Activated CD4-positive, CD25-positive, alpha-beta regulatory T cell treated with anti-CD3 and anti-CD28 coated beads, Interleukin-2, amount 50 U/mL, for 24 hours (primary cell): ENCODE results near the gene NLK.
"Not testable (repeated sequence)": the region's sequence is repeated elsewhere in the genome, so short reads cannot be mapped to it uniquely, and the experiment has no call there.

Source experiments
- ATAC-seq, 2 donors: fragments of 150-1000 bp; cut with Tn5 transposase; one replicate each; pipeline ENCODE4 v1.10.0; 2021; ENCODE audit warnings: mild to moderate bottlenecking in 1 of 2, moderate library complexity in 1 of 2

NLK gene

DNA sequence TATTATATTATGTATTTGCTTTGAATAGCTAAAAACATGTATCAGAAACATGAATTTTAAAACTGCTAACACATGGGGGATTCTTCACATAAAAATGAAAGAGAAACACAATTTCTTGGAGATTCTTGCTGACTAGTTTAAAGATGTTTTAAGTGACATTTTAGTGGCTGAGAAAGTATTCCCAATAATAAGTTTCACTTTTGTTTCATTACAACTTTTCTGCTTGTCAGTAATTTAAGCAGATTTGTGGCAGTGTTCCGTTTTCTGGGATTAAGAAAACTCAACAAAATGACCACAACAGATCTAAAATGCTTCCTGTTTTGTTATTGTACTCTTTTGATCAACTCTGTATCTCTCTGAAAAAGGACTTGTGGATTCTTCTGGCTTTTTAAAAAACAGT is 75.9 kb downstream of the NLK start:
- ATAC-seq = peak in 1 of 2 donors; percentile 32

DNA sequence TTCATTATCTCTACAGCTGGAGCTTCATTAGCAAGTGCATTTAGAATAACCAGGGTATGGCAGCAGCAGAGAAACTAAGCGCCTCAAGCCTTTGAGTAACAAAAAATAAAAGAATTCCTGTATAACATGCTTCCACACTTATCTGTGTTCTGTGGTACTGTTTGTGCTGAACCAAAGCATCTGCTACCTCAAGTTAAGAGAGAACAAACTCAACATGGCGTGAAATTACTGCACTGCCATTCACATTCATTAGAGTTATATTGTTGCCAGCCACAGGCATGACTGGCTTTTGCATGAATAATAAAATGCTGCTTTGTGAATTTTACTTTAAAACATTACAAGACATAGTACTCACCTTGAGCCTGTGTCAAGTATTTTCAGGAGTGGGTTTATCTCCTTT is 76.6 kb downstream of the NLK start:
- ATAC-seq = no peak

DNA sequence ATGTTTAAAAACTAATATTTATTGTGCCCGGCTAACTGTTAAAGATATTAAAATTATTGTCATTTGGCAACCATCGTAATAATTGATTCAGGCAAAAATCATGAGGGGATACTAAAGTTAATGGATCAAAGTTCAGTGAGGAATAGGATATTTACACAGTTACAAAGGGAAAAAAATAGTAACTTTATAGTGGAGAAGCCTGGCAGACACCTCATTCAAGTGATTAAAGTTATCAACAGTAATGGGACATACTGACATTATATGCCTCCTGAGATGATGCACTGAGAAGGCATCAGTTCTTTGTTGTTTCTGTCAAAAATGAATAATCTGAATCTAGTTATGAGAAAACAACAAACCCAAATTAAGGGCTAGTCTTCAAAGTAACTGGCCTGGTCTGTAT is 77.1 kb downstream of the NLK start:
- no peak for ATAC-seq

DNA sequence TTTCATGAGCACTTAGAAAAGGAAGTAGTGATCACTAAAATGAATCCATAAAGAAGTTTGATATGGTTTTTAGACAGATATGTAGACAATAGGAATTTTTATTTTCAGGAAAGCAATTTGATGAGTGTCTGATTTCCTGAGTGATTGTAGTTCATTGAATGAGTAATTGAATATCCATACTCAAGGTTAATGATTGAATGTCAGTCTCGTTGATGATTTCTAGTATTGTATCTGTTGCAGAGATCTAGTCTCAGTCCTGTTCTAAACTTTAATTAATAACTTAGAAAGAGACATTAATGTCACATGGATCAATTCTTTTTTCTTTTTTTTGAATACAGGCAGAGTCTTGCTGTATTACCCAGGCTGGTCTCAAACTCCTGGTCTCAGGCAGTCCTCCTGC is 78.3 kb downstream of the NLK start:
- ATAC-seq = no peak

DNA sequence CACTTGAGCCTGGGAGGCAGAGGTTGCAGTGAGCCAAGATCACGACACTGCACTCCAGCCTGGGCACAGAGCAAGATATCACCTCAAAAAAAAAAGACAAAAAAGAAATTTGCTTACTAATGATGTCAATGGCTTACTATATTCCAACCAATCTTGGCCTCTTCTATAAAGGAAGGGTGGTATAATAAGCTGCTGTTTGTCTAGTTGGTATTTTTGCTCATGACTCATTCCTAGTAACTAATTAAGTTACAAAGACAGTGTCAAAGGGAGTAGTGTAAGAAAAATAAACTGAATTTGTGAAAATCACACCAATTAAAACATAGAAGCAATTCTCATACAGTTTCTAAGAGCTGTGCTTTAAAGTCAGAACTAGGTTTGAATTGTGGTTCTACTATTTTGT is 82.5 kb downstream of the NLK start:
- ATAC-seq = no peak

- no peak for ATAC-seq
Observed at GRCh38 chr17:28125526-28126378, 83.3 kb downstream of the NLK start.

DNA sequence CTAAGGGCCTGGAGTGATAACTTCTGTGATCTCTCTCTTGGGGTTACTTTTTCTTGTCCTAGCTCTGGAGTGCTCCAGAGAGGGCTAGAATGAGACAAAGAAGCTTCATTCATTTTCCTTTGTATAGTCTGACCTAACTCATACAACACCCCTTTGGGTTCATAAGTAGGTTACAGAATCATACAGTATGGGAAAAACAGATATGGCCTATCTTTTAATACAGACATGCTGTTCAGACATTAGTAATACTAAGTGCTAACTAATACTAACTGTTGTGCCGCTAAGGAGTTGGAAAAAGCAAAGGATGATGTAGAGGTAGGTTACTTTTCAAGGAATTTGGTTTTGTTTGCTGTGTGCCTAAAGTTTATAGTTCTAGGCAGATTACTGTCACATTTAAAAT is 84.7 kb downstream of the NLK start:
- no peak for ATAC-seq

GRCh38 chr17:28128779-28129178 is 86.3 kb downstream of the NLK start:
- ATAC-seq = no peak

- ATAC-seq = no peak
Observed at GRCh38 chr17:28130472-28130871, 88.0 kb downstream of the NLK start.

GRCh38 chr17:28131599-28131998 is 89.1 kb downstream of the NLK start:
- no peak for ATAC-seq

DNA sequence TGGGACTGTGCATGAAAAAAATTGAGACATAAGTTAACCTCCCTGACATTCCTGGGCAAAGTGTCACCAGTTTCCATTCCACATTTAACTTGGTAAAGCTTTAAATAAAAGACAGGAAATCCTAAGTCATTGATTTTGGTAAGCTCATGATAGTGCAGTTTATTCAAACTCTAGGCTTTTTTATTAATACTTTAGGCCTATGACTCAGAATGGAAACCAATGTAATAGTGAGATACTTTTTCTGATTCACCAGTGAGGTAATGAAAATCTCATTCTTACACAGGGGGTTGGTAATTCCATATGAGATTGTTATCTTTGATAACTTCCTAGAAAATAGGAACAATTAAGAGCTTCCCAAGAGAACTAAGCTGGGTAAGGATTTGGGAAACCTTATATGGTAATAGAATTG is 91.1 kb downstream of the NLK start:
- peak; percentile 67 to 85 for ATAC-seq

DNA sequence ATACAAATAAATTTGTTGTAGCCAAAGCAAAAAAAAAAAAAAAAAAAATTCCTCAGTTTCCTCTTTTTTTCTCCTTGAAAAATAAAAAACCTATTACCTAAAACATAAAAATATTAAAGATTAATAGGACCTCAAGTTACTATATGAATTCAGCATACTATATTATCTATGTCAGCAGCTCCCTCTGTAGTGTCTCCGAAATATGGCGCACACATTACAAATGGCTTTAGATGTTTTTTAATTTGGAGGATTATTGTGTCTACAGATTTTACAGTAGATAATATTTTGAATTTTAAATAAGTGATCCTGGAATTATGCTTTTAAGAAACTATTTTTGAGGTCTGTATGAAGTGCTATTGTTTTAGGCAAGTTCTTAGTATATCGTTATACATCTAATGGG is 94.4 kb downstream of the NLK start:
- ATAC-seq = no peak

DNA sequence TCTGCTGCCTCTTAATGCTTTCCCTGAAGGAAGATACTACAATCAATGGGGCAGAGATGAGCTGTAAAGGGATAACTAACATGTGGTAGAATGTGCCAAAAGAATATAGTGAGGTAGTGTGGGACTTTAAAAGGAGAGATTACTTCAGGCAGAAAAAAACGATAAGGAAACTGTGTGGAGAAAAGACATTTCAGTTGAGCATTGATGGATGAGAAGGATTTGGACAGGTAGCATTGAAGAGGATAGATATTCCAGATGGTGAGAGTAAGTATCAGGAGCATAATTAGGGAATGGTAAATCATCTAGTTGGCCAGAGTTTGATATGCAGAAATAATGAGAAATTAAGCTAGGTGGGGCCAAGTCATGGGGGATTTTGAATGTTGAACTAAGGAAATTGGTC is 97.3 kb downstream of the NLK start:
- ATAC-seq = no peak

DNA sequence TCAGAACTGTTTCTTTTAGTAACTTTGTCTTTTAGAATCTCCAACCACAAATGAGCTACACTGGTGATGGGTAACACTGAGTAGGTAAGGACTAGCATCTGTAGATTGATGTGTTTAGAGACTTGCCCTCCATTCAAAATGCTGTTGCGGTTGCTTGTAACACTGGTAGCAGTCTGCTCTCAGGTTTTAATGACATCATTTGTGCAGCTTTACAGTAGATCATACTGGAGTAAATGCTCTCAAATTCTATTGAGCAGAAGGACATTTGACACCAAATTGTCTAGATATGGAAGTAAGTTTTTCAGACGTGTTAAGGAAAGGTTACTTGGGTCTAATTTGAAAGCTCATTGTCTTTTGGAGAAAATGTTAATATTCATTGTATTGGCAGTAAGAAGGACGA is 98.8 kb downstream of the NLK start:
- no peak for ATAC-seq

GRCh38 chr17:28141773-28142172 is 99.3 kb downstream of the NLK start:
- ATAC-seq = no peak

- no peak for ATAC-seq
Observed at GRCh38 chr17:28142305-28142704, 99.8 kb downstream of the NLK start.

GRCh38 chr17:28144019-28144418 is 101.5 kb downstream of the NLK start:
- ATAC-seq = no peak

- ATAC-seq = no peak
Observed at GRCh38 chr17:28145348-28145747, 102.9 kb downstream of the NLK start.

- no peak for ATAC-seq
Observed at GRCh38 chr17:28147017-28147416, 104.5 kb downstream of the NLK start.

DNA sequence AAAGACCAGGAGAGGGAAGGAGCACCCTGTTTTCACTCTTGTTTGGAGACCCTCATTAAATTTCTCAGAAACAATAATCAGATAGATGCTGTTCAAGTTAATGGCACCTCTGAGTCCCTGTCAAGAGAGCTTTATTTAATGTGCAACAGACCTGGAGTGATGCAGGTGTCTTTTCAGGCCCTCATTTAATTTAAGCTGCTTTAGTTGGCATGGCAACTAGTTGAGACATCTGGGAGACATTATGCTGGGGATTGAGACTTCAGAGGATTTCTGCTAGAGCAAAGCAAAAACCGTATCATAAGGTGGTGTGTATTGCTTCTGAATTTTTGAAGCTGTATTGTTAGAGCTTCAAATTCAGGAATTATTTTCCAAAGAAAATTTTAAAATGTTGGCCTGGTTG is 108.5 kb downstream of the NLK start:
- ATAC-seq = no peak

DNA sequence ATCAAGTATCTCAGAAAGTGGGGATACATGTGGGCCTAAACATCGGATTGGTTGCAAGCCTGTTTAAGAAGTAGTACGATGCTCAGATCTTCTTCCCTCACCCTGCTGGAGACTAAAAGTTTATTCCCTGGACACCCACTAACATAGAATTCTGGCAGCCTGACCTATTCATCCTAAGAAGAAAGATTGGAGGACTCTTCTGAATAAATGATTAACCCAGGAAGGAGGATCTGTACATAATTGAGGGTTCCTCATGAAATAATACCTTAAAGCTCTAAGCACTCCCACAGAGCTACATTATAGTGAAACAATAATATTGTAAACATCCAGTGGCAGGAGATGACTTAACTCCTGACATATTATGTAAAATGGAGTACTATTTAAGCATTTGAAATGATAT is 111.7 kb downstream of the NLK start:
- ATAC-seq = no peak

- not testable (repeated sequence) for ATAC-seq
Observed at GRCh38 chr17:28155405-28155804, 112.9 kb downstream of the NLK start.

DNA sequence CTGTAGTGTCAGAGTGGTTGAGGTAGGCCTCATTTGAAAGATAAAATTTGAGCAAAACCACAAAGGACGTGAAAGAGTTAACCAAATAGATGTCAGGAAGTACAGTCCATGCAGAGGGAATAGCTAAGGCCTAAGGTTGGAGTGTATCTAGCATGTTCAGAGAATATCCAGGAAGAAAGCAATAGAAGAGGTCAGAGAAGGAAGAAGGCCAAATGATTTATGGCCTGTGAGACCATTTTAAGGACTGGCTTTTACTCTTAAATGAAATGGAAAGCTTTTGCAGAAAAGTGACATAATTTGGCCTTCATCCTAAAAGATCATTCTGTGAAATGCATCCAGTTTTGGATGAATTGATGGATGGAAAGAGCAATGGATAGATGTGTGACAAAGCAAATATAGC is 116.5 kb downstream of the NLK start:
- ATAC-seq = no peak

- ATAC-seq = no peak
Observed at GRCh38 chr17:28159924-28160323, 117.4 kb downstream of the NLK start.

DNA sequence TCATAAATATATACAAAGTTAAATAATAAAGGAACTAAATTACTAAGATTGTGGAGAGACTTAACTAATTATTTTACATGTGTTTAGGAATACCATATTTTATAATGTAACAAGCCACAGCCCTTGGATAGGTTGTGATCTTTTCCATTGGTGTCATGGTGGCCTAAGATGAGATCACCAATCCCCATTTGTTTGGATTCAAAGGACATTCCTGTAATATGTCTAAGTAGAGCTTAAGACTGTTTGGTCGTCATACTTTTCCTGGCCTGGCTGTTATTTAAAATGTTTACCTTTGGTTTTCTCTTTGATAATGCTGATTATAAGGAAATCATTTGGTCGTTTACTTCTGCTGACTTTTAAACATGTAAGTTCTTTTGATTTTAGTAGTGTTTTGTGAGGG is 118.1 kb downstream of the NLK start:
- no peak for ATAC-seq
